IMR-90 (cell line): ENCODE data around the gene BRF1. TPM values are rescaled to one million over a fixed set of nuclear protein-coding genes. Genes with fewer than 3 reads are reported as not detected.
A peak's percentile ranks its signal among the peaks of the same experiment; 100 is the strongest.

Experiments
- ATAC-seq: fragments of 200-7000 bp; cut with Tn5 transposase; 2 replicates; pipeline ENCODE4 v1.9.1; 2020; ENCODE audit warnings: low read depth, mild to moderate bottlenecking, moderate library complexity
- BruUV-seq: library from RNA; stranded (reverse); fragments of 400-500 nt; replicated peaks from 2 replicates; lab custom pipeline; 2021; lab: Mats Ljungman, UMichigan
- CTCF ChIA-PET: fragments of 300-600 bp; formaldehyde crosslinking; extraction: SDS; loops from one replicate; lab custom pipeline; 2021; ENCODE audit warnings: antibody characterized with exemption; lab: Yijun Ruan, JAX
- POLR2A ChIA-PET: fragments of 300-600 bp; sonication (Branson Sonifier 250); formaldehyde crosslinking; loops from one replicate; lab custom pipeline; 2022; ENCODE audit warnings: antibody characterized with exemption; ENCODE audit not compliant: unreplicated experiment; lab: Charles Lee
- DNase-seq: peaks from one replicate; pipeline ENCODE4 v3.0.0; 2013
- H2AFZ ChIP-seq: replicated peaks from 2 replicates; pipeline ENCODE3; 2013; ENCODE audit warnings: low read length, mild to moderate bottlenecking; ENCODE audit not compliant: poor library complexity
- H2AK5ac ChIP-seq: 2 replicates; pipeline ENCODE4 v1.6.1; 2013; ENCODE audit warnings: low read depth, low read length, inconsistent platforms
- H2AK9ac ChIP-seq: replicated peaks from 2 replicates; pipeline ENCODE3; 2013; ENCODE audit warnings: mild to moderate bottlenecking, low read depth, low read length, moderate library complexity; ENCODE audit not compliant: poor library complexity
- H2BK120ac ChIP-seq: 2 replicates; pipeline ENCODE4 v1.6.1; 2013; ENCODE audit warnings: low read depth, low read length, inconsistent platforms
- H2BK15ac ChIP-seq: 3 replicates; pipeline ENCODE4 v1.6.1; 2013; ENCODE audit warnings: low read depth, low read length, inconsistent platforms
- H2BK20ac ChIP-seq: 2 replicates; pipeline ENCODE4 v1.6.1; 2013; ENCODE audit warnings: low read depth, mild to moderate bottlenecking, inconsistent platforms, low read length, moderate library complexity
- H2BK5ac ChIP-seq: 2 replicates; pipeline ENCODE4 v1.6.1; 2013; ENCODE audit warnings: mild to moderate bottlenecking, low read depth, low read length, inconsistent platforms; ENCODE audit not compliant: poor library complexity, severe bottlenecking
- H3K14ac ChIP-seq: replicated peaks from 2 replicates; pipeline ENCODE4 v1.6.1; 2013; ENCODE audit warnings: low read depth, low read length, inconsistent platforms
- H3K18ac ChIP-seq: 2 replicates; pipeline ENCODE4 v1.6.1; 2013; ENCODE audit warnings: low read depth, low read length, control low read depth
- H3K23ac ChIP-seq: 2 replicates; pipeline ENCODE4 v1.6.1; 2013; ENCODE audit warnings: low read depth, low read length, inconsistent platforms
- H3K27ac ChIP-seq: 2 replicates; pipeline ENCODE4 v1.5.1; 2013; ENCODE audit warnings: mild to moderate bottlenecking, control low read depth, low read length; ENCODE audit not compliant: insufficient read depth
- H3K27me3 ChIP-seq: 2 replicates; pipeline ENCODE4 v1.6.1; 2013; ENCODE audit warnings: low read length; ENCODE audit not compliant: control insufficient read depth, insufficient read depth
- H3K36me3 ChIP-seq: 2 replicates; pipeline ENCODE4 v1.6.1; 2013; ENCODE audit warnings: low read length, mixed read lengths; ENCODE audit not compliant: control insufficient read depth, insufficient read depth
- H3K4ac ChIP-seq: 2 replicates; pipeline ENCODE4 v1.6.1; 2013; ENCODE audit warnings: low read depth, low read length, inconsistent platforms
- H3K4me1 ChIP-seq: 2 replicates; pipeline ENCODE4 v1.6.1; 2013; ENCODE audit warnings: low read length, mixed read lengths; ENCODE audit not compliant: control insufficient read depth, insufficient read depth
- H3K4me2 ChIP-seq: 2 replicates; pipeline ENCODE4 v1.6.1; 2013; ENCODE audit warnings: low read depth, mild to moderate bottlenecking, control low read depth, low read length, moderate library complexity
- H3K4me3 ChIP-seq: 2 replicates; pipeline ENCODE4 v1.5.1; 2013; ENCODE audit warnings: low read depth, mild to moderate bottlenecking, control low read depth, low read length, moderate library complexity; ENCODE audit not compliant: insufficient read depth
- H3K56ac ChIP-seq: 2 replicates; pipeline ENCODE4 v1.6.1; 2013; ENCODE audit warnings: low read length, inconsistent platforms; ENCODE audit not compliant: insufficient read depth; ENCODE audit errors: extremely low read depth
- H3K79me1 ChIP-seq, 2 experiments: 2 replicates each; pipeline ENCODE4 v1.6.1; 2013; ENCODE audit warnings: low read length in 2 of 2, inconsistent platforms in 1 of 2, low read depth in 1 of 2
- H3K9ac ChIP-seq: 2 replicates; pipeline ENCODE4 v1.6.1; 2013; ENCODE audit warnings: low read depth, low read length, control low read depth
- H3K9me1 ChIP-seq: 2 replicates; pipeline ENCODE4 v1.6.1; 2013; ENCODE audit warnings: low read length, inconsistent platforms; ENCODE audit not compliant: insufficient read depth
- H3K9me3 ChIP-seq: 2 replicates; pipeline ENCODE4 v1.6.1; 2013; ENCODE audit warnings: low read length; ENCODE audit not compliant: control insufficient read depth, insufficient read depth
- H4K20me1 ChIP-seq: 2 replicates; pipeline ENCODE4 v1.6.1; 2013; ENCODE audit warnings: low read length, inconsistent platforms; ENCODE audit not compliant: insufficient read depth
- H4K5ac ChIP-seq: 2 replicates; pipeline ENCODE4 v1.6.1; 2013; ENCODE audit warnings: mild to moderate bottlenecking, low read depth, low read length, control low read depth
- H4K8ac ChIP-seq, 2 experiments: 2 replicates each; pipeline ENCODE4 v1.6.1; 2013; ENCODE audit warnings: low read depth in 2 of 2, low read length in 2 of 2, control low read depth in 1 of 2, inconsistent platforms in 1 of 2
- H4K91ac ChIP-seq: 2 replicates; pipeline ENCODE4 v1.6.1; 2013; ENCODE audit warnings: low read depth, low read length, inconsistent platforms; ENCODE audit not compliant: insufficient read depth
- BHLHE40 ChIP-seq: fragments of 150-350 bp; IDR thresholded peaks from 2 replicates; pipeline ENCODE4 v1.6.1; 2016; ENCODE audit warnings: mild to moderate bottlenecking, low read depth, low read length
- CEBPB ChIP-seq: IDR thresholded peaks from 2 replicates; pipeline ENCODE4 v1.6.1; 2012; ENCODE audit warnings: low read depth, low read length, improper control_type of control experiment
- MAFK ChIP-seq: IDR thresholded peaks from 2 replicates; pipeline ENCODE4 v1.6.1; 2012; ENCODE audit warnings: low read depth, low read length, improper control_type of control experiment
- MAZ ChIP-seq: IDR thresholded peaks from 2 replicates; pipeline ENCODE4 v1.6.1; 2012; ENCODE audit warnings: low read depth, mild to moderate bottlenecking, low read length, improper control_type of control experiment, moderate library complexity, borderline replicate concordance
- RAD21 ChIP-seq: IDR thresholded peaks from 2 replicates; pipeline ENCODE4 v1.6.1; 2012; ENCODE audit warnings: low read length, improper control_type of control experiment
- USF2 ChIP-seq: fragments of 150-350 bp; IDR thresholded peaks from 2 replicates; pipeline ENCODE4 v1.6.1; 2017; ENCODE audit warnings: mild to moderate bottlenecking, antibody characterized with exemption, low read length, low read depth
- WGBS, 2 experiments: methylation state at CpG; one replicate each; pipeline versions ENCODE4 v1.1.5 to v1.1.7; 2013; ENCODE audit warnings: missing lambda C conversion rate in 2 of 2; ENCODE audit not compliant: insufficient read length in 1 of 2; ENCODE audit errors: extremely low coverage in 2 of 2; 5-methylcytosine and 5-hydroxymethylcytosine counted together
- dilution Hi-C: fragments of 300-500 bp; cut with HindIII; formaldehyde crosslinking; loops from one replicate; pipeline ENCODE4 v1.14.3; 2018; ENCODE audit warnings: low sequenced_read_pairs; ENCODE audit not compliant: unreplicated experiment
- in situ Hi-C: fragments of 300-500 bp; cut with MboI; formaldehyde crosslinking; loops from 3 replicates; pipeline ENCODE4 v1.14.3; 2019; ENCODE audit warnings: low sequenced_read_pairs, inconsistent platforms, mixed read lengths
- intact Hi-C: fragments of 100-400 bp; cut with micrococcal nuclease; formaldehyde crosslinking; loops from 2 replicates; pipeline ENCODE4 v1.10.0; 2022
- polyA plus RNA-seq, 3 experiments: library from polyadenylated mRNA; depleted of rRNA; stranded (reverse); fragments of >200 nt; gene quantifications; 2 replicates each; pipeline ENCODE4 v1.2.3, GENCODE V29; 2012; ENCODE audit warnings: low replicate concordance in 1 of 3
- total RNA-seq: library from RNA; depleted of rRNA; stranded (reverse); fragments of >200 nt; gene quantifications from 2 replicates; pipeline ENCODE4 v1.2.3, GENCODE V29; 2012

Gene BRF1
- total and polyA plus RNA-seq, 2 of the 4 experiments (the other 2 are of a cell fraction), result 12.4 to 16.7 TPM

- no peak for TF ChIP-seq RAD21
Measured at GRCh38 chr14:105181549-105182295, 119.1 kb downstream of the BRF1 start (continued).

DNA sequence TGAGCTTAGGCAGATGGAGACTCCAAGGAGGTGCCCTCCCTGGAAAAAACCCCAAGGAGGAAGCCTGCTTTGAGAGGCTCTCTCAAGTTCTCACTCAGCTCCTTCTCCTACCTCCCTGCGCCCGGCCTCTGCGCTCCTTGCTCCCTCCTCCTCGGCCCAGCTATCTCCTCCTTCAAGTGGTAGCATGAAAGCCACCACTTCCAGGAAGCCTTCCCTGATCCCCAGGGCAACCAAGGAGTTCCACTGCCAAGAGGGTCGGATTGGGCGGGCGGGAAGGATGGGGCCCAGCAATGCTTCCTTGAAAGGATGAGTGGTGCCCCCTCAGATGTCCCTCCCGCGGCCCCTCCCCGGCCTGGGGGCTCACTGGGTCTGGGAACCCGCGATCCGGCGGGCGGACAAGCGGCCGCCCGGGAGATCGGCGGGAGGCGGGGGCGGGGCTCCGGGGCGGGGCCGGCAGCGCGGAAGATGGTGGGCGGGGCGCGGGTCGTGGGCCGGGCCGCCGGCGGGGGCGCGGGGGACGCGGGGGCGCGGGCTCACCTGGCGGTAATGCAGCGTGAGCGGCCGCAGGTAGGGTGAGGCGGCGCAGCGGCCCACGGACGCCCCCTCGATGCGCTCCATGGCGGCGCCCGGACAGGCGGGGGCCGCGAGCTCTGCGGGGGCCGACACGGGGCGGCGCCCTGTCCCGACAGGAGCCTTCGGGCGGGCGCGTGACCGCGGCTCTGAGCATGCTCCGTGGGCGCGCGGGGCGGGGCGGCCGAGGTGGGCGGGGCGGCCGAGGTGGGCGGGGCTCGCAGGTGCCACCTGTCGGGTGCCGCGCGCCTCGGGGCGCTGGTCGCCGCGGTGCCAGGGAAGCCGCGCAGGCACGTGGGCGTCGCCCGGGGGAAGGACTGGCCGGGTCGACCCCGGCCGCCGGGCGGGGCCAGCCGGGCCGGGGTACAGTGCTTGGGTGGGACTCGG, 119.9 kb downstream of the BRF1 start, which contains the start of gene NUDT14:
TSS of gene NUDT14 (minus strand) at position 721 of the 957 bp plus-strand sequence. CDS start at position 618, 103 bp downstream.
- intact Hi-C loops, result loop anchor here (5.0 kb wide), 1 partner anchor 89 kb away; no protein-coding TSS in a partner anchor
- Histone ChIP-seq H2BK20ac (no peak within 1 kb of the TSS), H2BK15ac (no peak within 1 kb of the TSS), H2BK5ac (peak within 1 kb of the TSS; percentile 61), H3K27ac (no peak within 1 kb of the TSS; the same call in 1 of the 2 replicates), H4K5ac (peak within 1 kb of the TSS; percentile 12; the same call in 1 of the 2 replicates), H2AFZ (peak within 1 kb of the TSS; percentile 95), H3K79me1 (no peaks in the 10 kb centered on the region), H3K23ac (no peak within 1 kb of the TSS), H3K36me3 (no peaks in the 10 kb centered on the region), H3K4me3 (peak within 1 kb of the TSS; percentile 66), H3K56ac (no peak within 1 kb of the TSS), H3K9ac (peak within 1 kb of the TSS; percentile 65), H3K18ac (no peak within 1 kb of the TSS), H4K20me1 (peaks cover 4% of the 10 kb centered on the region; the same call in 1 of the 2 replicates), H3K4me2 (peak within 1 kb of the TSS; percentile 85), H3K9me1 (no peaks in the 10 kb centered on the region), H2AK9ac (peak within 1 kb of the TSS; percentile 87), H4K8ac (peak within 1 kb of the TSS in 1 of 2 experiments; percentile 66; a peak in 2 of 4 replicates), H2AK5ac (peak within 1 kb of the TSS; percentile 24; the same call in 1 of the 2 replicates), H2BK120ac (no peak within 1 kb of the TSS), H3K4ac (peak within 1 kb of the TSS; percentile 56), H4K91ac (no peak within 1 kb of the TSS), H3K14ac (0 out of 2 replicates have a peak within 1 kb of the TSS, but pooled peaks have one; percentile 32), H3K4me1 (peaks cover 3% of the 10 kb centered on the region; the same call in 1 of the 2 replicates), H3K9me3 (no peaks in the 10 kb centered on the region), H3K27me3 (peaks cover 17% of the 10 kb centered on the region; the same call in 1 of the 2 replicates)
- ChIA-PET POLR2A (no interaction called here), CTCF (interaction anchor here (0.6 kb wide), 1 partner anchor 83 kb away, joined by 3 read pairs; no protein-coding TSS in a partner anchor)
- TF ChIP-seq MAFK (no peak), CEBPB (no peak), BHLHE40 (0 out of 2 replicates have a peak, but pooled peaks have one; percentile 7), USF2 (peak; percentile 85), MAZ (peak; percentile 32; the same call in 1 of the 2 replicates)
- dilution Hi-C loops, result no loop called here
- no TSS peak for BruUV-seq
- ATAC-seq, result peak; percentile 92
- peak; percentile 25 for DNase-seq
- in situ Hi-C loops, result no loop called here
- 1% methylated on average over 45 of the region's 106 CpGs; no CpG with 5 or more reads in 1 of the 2 experiments for WGBS, 2 experiments
